Spleen (tissue), 11 donors: Measurements from ENCODE around the gene ITGA1. TPM values are rescaled to one million over a fixed set of nuclear protein-coding genes. Genes with fewer than 3 reads are reported as not detected.

Source experiments
- DNase-seq: peaks from one replicate; pipeline ENCODE4 v3.0.0-alpha.2; 2020
- H3K27ac ChIP-seq, 8 donors: fragments of 200-600 bp; sonication (generic) in 7 of 8; 1 replicate in 4 of 8; 2 replicates in 4 of 8; pipeline versions ENCODE4 v1.5.0 to v1.8.0; 2016 to 2021; ENCODE audit warnings: inconsistent platforms in 4 of 8, mild to moderate bottlenecking in 4 of 8, moderate library complexity in 1 of 8
- H3K27me3 ChIP-seq, 7 donors: fragments of 200-600 bp; sonication (generic) in 6 of 7; replicated peaks in 1 of 7; 1 replicate in 4 of 7; 2 replicates in 3 of 7; pipeline versions ENCODE4 v1.5.0 to v1.8.0; 2016 to 2021; ENCODE audit warnings: inconsistent platforms in 3 of 7, mild to moderate bottlenecking in 1 of 7
- H3K36me3 ChIP-seq, 6 donors: fragments of 200-600 bp; sonication (generic) in 5 of 6; 1 replicate in 4 of 6; 2 replicates in 2 of 6; pipeline versions ENCODE4 v1.5.0 to v1.8.0; 2016 to 2021; ENCODE audit warnings: inconsistent platforms in 2 of 6
- H3K4me1 ChIP-seq, 6 donors: fragments of 200-600 bp; sonication (generic) in 5 of 6; 1 replicate in 3 of 6; 2 replicates in 3 of 6; pipeline versions ENCODE4 v1.5.0 to v1.8.0; 2016 to 2021; ENCODE audit warnings: inconsistent platforms in 3 of 6
- H3K4me3 ChIP-seq, 8 donors: fragments of 200-600 bp; sonication (generic) in 7 of 8; 1 replicate in 4 of 8; 2 replicates in 4 of 8; pipeline versions ENCODE4 v1.5.0 to v1.8.0; 2016 to 2021; ENCODE audit warnings: inconsistent platforms in 4 of 8, mild to moderate bottlenecking in 4 of 8, moderate library complexity in 2 of 8
- H3K9me3 ChIP-seq, 8 donors: fragments of 200-600 bp; sonication (generic) in 7 of 8; 1 replicate in 4 of 8; 2 replicates in 4 of 8; pipeline versions ENCODE4 v1.5.0 to v1.8.0; 2016 to 2021; ENCODE audit warnings: inconsistent platforms in 4 of 8
- CTCF ChIP-seq, 11 experiments: fragments of 200-600 bp in 7 of 11; fragments of 450-650 bp in 4 of 11; sonication (generic) in 4 of 11; IDR thresholded peaks in 8 of 11; conservative IDR thresholded peaks in 3 of 11; 1 replicate in 7 of 11; 2 replicates in 4 of 11; pipeline versions ENCODE4 v1.4.0 to v1.8.0; 2016 to 2021; ENCODE audit warnings: antibody characterized with exemption in 11 of 11, inconsistent platforms in 4 of 11, mild to moderate bottlenecking in 1 of 11
- POLR2A ChIP-seq, 3 donors: fragments of 450-650 bp; IDR thresholded peaks; one replicate each; pipeline ENCODE4 v1.5.1; 2017; ENCODE audit warnings: antibody characterized with exemption in 3 of 3, mild to moderate bottlenecking in 1 of 3
- POLR2AphosphoS5 ChIP-seq, 3 donors: sonication (generic); formaldehyde crosslinking; IDR thresholded peaks; one replicate each; pipeline ENCODE4 v1.5.1; 2017; ENCODE audit warnings: antibody characterized with exemption in 3 of 3
- WGBS, 5 donors: extraction: QIAGEN DNeasy Blood & Tissue Kit in 3 of 5; methylation state at CpG; one replicate each; pipeline versions ENCODE4 v1.1.5 to v1.1.7; 2013 to 2018; 5-methylcytosine and 5-hydroxymethylcytosine counted together
- intact Hi-C: fragments of 100-400 bp; cut with DNase I; formaldehyde crosslinking; loops from one replicate; pipeline ENCODE4 v1.15.0; 2023; ENCODE audit warnings: low total_unique reads
- polyA plus RNA-seq, 3 donors: library from polyadenylated mRNA; stranded (reverse); fragments of 200-250 nt; gene quantifications; one replicate each; pipeline ENCODE4 v1.2.1, GENCODE V29; 2013
- total RNA-seq, 7 donors: library from RNA; depleted of rRNA in 3 of 7; stranded (reverse); fragments of >200 nt in 3 of 7; fragmentation: NEBNext Ultra II Directional in 4 of 7; extraction: Animal tissue kit (Norgen Biotek cat#: 25700) in 4 of 7; gene quantifications; one replicate each; pipeline versions ENCODE4 v1.1.0 to v1.2.1, GENCODE V29; 2016 to 2021
- donor health status: healthy with polysubstance abuse.
- donor health status: DM: no; HTN: no; CAD: no; lungs with moderate emphysema.
- donor health status: DM: no; HTN: no; CAD: no.
- donor health status: Bipolar disorder and iron deficiency.
- donor health status: healthy.
- donor health status: DM: no; HTN: no; CAD: no.
- donor health status: DM: yes; HTN: yes; CAD: no.

Gene ITGA1
- total and polyA plus RNA-seq, 10 donors, result 8.3 to 505 (median 289) TPM

GRCh38 chr5:52799358-52799982 lies 11.8 kb downstream of the ITGA1 start:
- peak overlapping the region; percentile 86 to 95 (median 94) for H3K27ac ChIP-seq
- H3K4me3 ChIP-seq, result peak overlapping the region; percentile 53 to 77 (median 65)
- WGBS, 5 donors, result 1% methylated on average over 12 to 19 of the region's 19 CpGs
- peaks cover 0 to 20% (median 0%) of the 10 kb centered on the region in 6 donors for H3K36me3 ChIP-seq
- TF ChIP-seq POLR2A (IDR thresholded peaks at IDR 0.05) (no peak), CTCF (IDR thresholded peaks at IDR 0.05 in 8 of 11, conservative IDR thresholded peaks at IDR 0.05 in 3 of 11) (no peak), POLR2AphosphoS5 (IDR thresholded peaks at IDR 0.05) (no peak)
- H3K4me1 ChIP-seq, result peaks cover 8 to 94% (median 66%) of the 10 kb centered on the region in 6 donors
- H3K27me3 ChIP-seq, result no peaks in the 10 kb centered on the region
- intact Hi-C loops, result no loop called here
- DNase-seq, result no peak
- no peaks in the 10 kb centered on the region for H3K9me3 ChIP-seq

- H3K27me3 ChIP-seq, result no peaks in the 10 kb centered on the region
- H3K9me3 ChIP-seq, result no peaks in the 10 kb centered on the region
- peak overlapping the region; percentile 53 to 77 (median 65) for H3K4me3 ChIP-seq
- peaks cover 12 to 94% (median 70%) of the 10 kb centered on the region in 6 donors for H3K4me1 ChIP-seq
- H3K27ac ChIP-seq, result peak overlapping the region; percentile 86 to 95 (median 94)
- intact Hi-C loops, result loop anchor here (10.0 kb wide), 1 partner anchor 305 kb away; the partner anchor contains the start of gene MOCS2
- peaks cover 0 to 26% (median 0%) of the 10 kb centered on the region in 6 donors for H3K36me3 ChIP-seq
- DNase-seq, result peak; percentile 99
- 0 to 1% (median 1%) methylated on average over 25 to 34 of the region's 34 CpGs for WGBS, 5 donors
- TF ChIP-seq CTCF (IDR thresholded peaks at IDR 0.05 in 8 of 11, conservative IDR thresholded peaks at IDR 0.05 in 3 of 11), result peak in 1 of 11 experiments; percentile 21
- TF ChIP-seq POLR2A (IDR thresholded peaks at IDR 0.05), result peak in 2 of 3 donors; percentile 12 to 70
- TF ChIP-seq POLR2AphosphoS5 (IDR thresholded peaks at IDR 0.05), result peak; percentile 94 to 95 (median 94)
These were observed 12.3 kb downstream of the ITGA1 start for GRCh38 chr5:52799983-52800393.

GRCh38 chr5:52800394-52801213 lies 12.9 kb downstream of the ITGA1 start:
- Histone ChIP-seq H3K27ac (peak overlapping the region; percentile 86 to 95 (median 94)), H3K9me3 (no peaks in the 10 kb centered on the region), H3K4me3 (peak overlapping the region; percentile 53 to 77 (median 65)), H3K27me3 (no peaks in the 10 kb centered on the region), H3K36me3 (peaks cover 0 to 32% (median 0%) of the 10 kb centered on the region in 6 donors), H3K4me1 (peaks cover 13 to 98% (median 76%) of the 10 kb centered on the region in 6 donors)
- intact Hi-C loops, result loop anchor here (10.0 kb wide), 1 partner anchor 304 kb away; the partner anchor contains the start of gene MOCS2
- 4 to 10% (median 6%) methylated on average over 23 to 31 of the region's 31 CpGs for WGBS, 5 donors
- peak in 4 of 11 experiments; percentile 13 to 29 (median 14) for TF ChIP-seq CTCF (IDR thresholded peaks at IDR 0.05 in 8 of 11, conservative IDR thresholded peaks at IDR 0.05 in 3 of 11)
- TF ChIP-seq POLR2AphosphoS5 (IDR thresholded peaks at IDR 0.05), result peak; percentile 70 to 85 (median 77)
- no peak for TF ChIP-seq POLR2A (IDR thresholded peaks at IDR 0.05)
- DNase-seq, result peak; percentile 91
